Measurements from ENCODE around the gene PRB2. TPM values are rescaled to one million over a fixed set of nuclear protein-coding genes. Genes with fewer than 3 reads are reported as not detected.

PRB2 gene
- total RNA-seq, 1 experiment from 2014 or later = not detected

- TF ChIP-seq ELF4 (CRISPR knock-in tag; IDR thresholded peaks at IDR 0.05; ENCODE audit: low read depth) (no peak), ZNF281 (CRISPR knock-in tag; IDR thresholded peaks at IDR 0.05) (no peak), RORB (CRISPR knock-in tag; IDR thresholded peaks at IDR 0.05) (no peak)
Measured at GRCh38 chr12:11344500-11344899, 50.9 kb downstream of the PRB2 start (continued).

Other genes starting within 250 kb of the PRB2 start
- gene SMIM10L1, start 224.4 kb downstream of the PRB2 start, total RNA-seq (2021) = 11.8 to 12.3 TPM (median 12.2 TPM) in 3 replicates
- not detected in 3 replicates for gene TAS2R42, start 208.6 kb downstream of the PRB2 start, total RNA-seq (2021)
- 0.77 to 1.2 TPM (median 1.2 TPM) in 3 replicates for gene PRB3, start 125.9 kb downstream of the PRB2 start, total RNA-seq (2021)
- not detected in 3 replicates for gene PRB4, start 85.1 kb downstream of the PRB2 start, total RNA-seq (2021)